GM12878 (cell line): ENCODE measurements around the gene ARFGAP2. TPM values are rescaled to one million over a fixed set of nuclear protein-coding genes. Genes with fewer than 3 reads are reported as not detected.

Experiments
- ATAC-seq: fragments of 200-7000 bp; cut with Tn5 transposase; 3 replicates; pipeline ENCODE4 v1.9.1; 2020; ENCODE audit warnings: mild to moderate bottlenecking, moderate library complexity
- BruUV-seq: library from RNA; stranded (reverse); fragments of 400-500 nt; replicated peaks from 2 replicates; lab custom pipeline; 2021; lab: Mats Ljungman, UMichigan
- CTCF ChIA-PET: fragments of 300-600 bp; sonication (Branson Sonifier 250); formaldehyde crosslinking; extraction: SDS; loops from one replicate; lab custom pipeline; 2021; ENCODE audit warnings: inconsistent platforms; lab: Yijun Ruan, JAX
- POLR2A ChIA-PET: fragments of 350-600 bp; formaldehyde crosslinking; extraction: SDS; loops from one replicate; lab custom pipeline; 2021; ENCODE audit warnings: inconsistent platforms; lab: Charles Lee
- RAD21 ChIA-PET: fragments of 300-600 bp; sonication (Branson Sonifier 250); formaldehyde crosslinking; loops from one replicate; lab custom pipeline; 2023; ENCODE audit warnings: antibody characterized with exemption; ENCODE audit not compliant: unreplicated experiment; lab: Charles Lee
- SMC1A ChIA-PET: fragments of 300-600 bp; sonication (Branson Sonifier 250); formaldehyde crosslinking; loops from one replicate; lab custom pipeline; 2023; ENCODE audit not compliant: unreplicated experiment, uncharacterized antibody; lab: Charles Lee
- DNase-seq: peaks from one replicate; pipeline ENCODE4 v3.0.0-alpha.2; 2011; ENCODE audit warnings: low read depth, low spot score
- FAIRE-seq: peaks from 3 replicates; lab custom pipeline; 2011; peaks lifted over from hg19 to GRCh38; lab: Jason Lieb, UNC
- H2AFZ ChIP-seq: 2 replicates; pipeline ENCODE4 v1.6.0; 2011; ENCODE audit warnings: low read depth, low read length, control low read depth; ENCODE audit not compliant: control insufficient read depth
- H3K27ac ChIP-seq: 2 replicates; pipeline ENCODE4 v1.5.1; 2011; ENCODE audit warnings: control low read depth; ENCODE audit not compliant: control insufficient read depth, insufficient read depth
- H3K27me3 ChIP-seq, 2 experiments: replicated peaks in 1 of 2; 2 replicates each; pipeline versions ENCODE4 v1.6.0 to v1.6.1; 2011; ENCODE audit warnings: low read length in 1 of 2; ENCODE audit not compliant: control insufficient read depth in 2 of 2, insufficient read depth in 2 of 2
- H3K36me3 ChIP-seq, 2 experiments: 2 replicates each; pipeline ENCODE4 v1.5.1; 2011; ENCODE audit warnings: low read length in 1 of 2; ENCODE audit not compliant: control insufficient read depth in 2 of 2, insufficient read depth in 2 of 2
- H3K4me1 ChIP-seq: 2 replicates; pipeline ENCODE4 v1.6.1; 2011; ENCODE audit warnings: mild to moderate bottlenecking, low read length, moderate library complexity, mixed read lengths; ENCODE audit not compliant: control insufficient read depth, insufficient read depth
- H3K4me2 ChIP-seq: 2 replicates; pipeline ENCODE4 v1.6.0; 2011; ENCODE audit warnings: control low read depth; ENCODE audit not compliant: control insufficient read depth, insufficient read depth
- H3K4me3 ChIP-seq: fragments of 200-600 bp; sonication (generic); 2 replicates; pipeline ENCODE4 v1.5.1; 2016
- H3K79me2 ChIP-seq: 2 replicates; pipeline ENCODE4 v1.6.0; 2011; ENCODE audit warnings: low read length; ENCODE audit not compliant: control insufficient read depth, insufficient read depth
- H3K9ac ChIP-seq: 2 replicates; pipeline ENCODE4 v1.8.0; 2011; ENCODE audit warnings: low read length, control low read depth, mixed read lengths; ENCODE audit not compliant: control insufficient read depth, insufficient read depth
- H3K9me3 ChIP-seq: replicated peaks from 3 replicates; pipeline ENCODE4 v1.5.1; 2011; ENCODE audit warnings: mild to moderate bottlenecking, low read length; ENCODE audit not compliant: control insufficient read depth, insufficient read depth
- H4K20me1 ChIP-seq: 2 replicates; pipeline ENCODE4 v1.6.0; 2011; ENCODE audit not compliant: control insufficient read depth, insufficient read depth
- BCL11A ChIP-seq: IDR thresholded peaks from 2 replicates; pipeline ENCODE4 v1.6.1; 2011; ENCODE audit warnings: low read depth, low read length
- EED ChIP-seq: sonication (generic); IDR thresholded peaks from 2 replicates; pipeline ENCODE4 v1.6.1; 2016; ENCODE audit warnings: antibody characterized with exemption, low read depth
- HDAC2 ChIP-seq: fragments of 200-600 bp; sonication (generic); IDR thresholded peaks from 2 replicates; pipeline ENCODE4 v1.6.1; 2017
- KAT2A ChIP-seq: conservative IDR thresholded peaks from 2 replicates; pipeline ENCODE4 v1.6.1; 2011; ENCODE audit warnings: low read depth, low read length; ENCODE audit not compliant: control insufficient read depth
- NFIC ChIP-seq: IDR thresholded peaks from 2 replicates; pipeline ENCODE4 v1.6.1; 2012; ENCODE audit warnings: low read depth, mild to moderate bottlenecking, inconsistent platforms, low read length, moderate library complexity
- RBBP5 ChIP-seq: fragments of 200-600 bp; sonication (generic); conservative IDR thresholded peaks from 2 replicates; pipeline ENCODE4 v1.6.1; 2016
- SIN3A ChIP-seq: IDR thresholded peaks from 2 replicates; pipeline ENCODE4 v1.6.1; 2012; ENCODE audit warnings: low read depth, low read length, improper control_type of control experiment
- YBX1 ChIP-seq: fragments of 450-650 bp; IDR thresholded peaks from 2 replicates; pipeline ENCODE4 v1.6.1; 2016; ENCODE audit warnings: antibody characterized with exemption
- ZNF217 ChIP-seq: fragments of 450-650 bp; IDR thresholded peaks from 2 replicates; pipeline ENCODE4 v1.6.1; 2017; ENCODE audit warnings: antibody characterized with exemption, mild to moderate bottlenecking
- ZNF592 ChIP-seq: fragments of 450-650 bp; IDR thresholded peaks from 2 replicates; pipeline ENCODE4 v1.6.1; 2017; ENCODE audit warnings: mild to moderate bottlenecking, moderate library complexity
- WGBS: methylation state at CpG from one replicate; pipeline ENCODE4 v1.1.6; 2016; ENCODE audit warnings: low lambda C conversion rate; ENCODE audit not compliant: insufficient replicate concordance, insufficient coverage; ENCODE audit errors: missing lambda C conversion rate; 5-methylcytosine and 5-hydroxymethylcytosine counted together
- in situ Hi-C: fragments of 300-500 bp; cut with MboI; formaldehyde crosslinking; loops from 9 replicates; pipeline ENCODE4 v1.14.3; 2018; ENCODE audit warnings: mixed read lengths
- intact Hi-C: fragments of 100-400 bp; cut with micrococcal nuclease; formaldehyde crosslinking; loops from one replicate; pipeline ENCODE4 v1.14.2; 2022; ENCODE audit not compliant: unreplicated experiment
- polyA plus RNA-seq, 11 experiments: library from polyadenylated mRNA; depleted of rRNA in 4 of 11; unstranded in 6 of 11; stranded (reverse) in 5 of 11; fragments of >200 nt; fragmentation: Nextera tagmentation in 4 of 11; fragmentation: Illumina TruSeq in 1 of 11; extraction: Ambion mirVana in 4 of 11; extraction: Trizol in 1 of 11; gene quantifications; 1 replicate in 1 of 11; 2 replicates in 10 of 11; pipeline versions ENCODE4 v1.2.1 to v1.2.3, GENCODE V29; 2011 to 2016; ENCODE audit warnings: inconsistent platforms in 2 of 11, missing spikeins in 2 of 11, low read depth in 1 of 11
- total RNA-seq, 4 experiments: library from RNA; depleted of rRNA in 3 of 4; stranded (reverse); fragments of >200 nt in 3 of 4; fragmentation: Illumina TruSeq in 1 of 4; extraction: Trizol in 1 of 4; gene quantifications; 2 replicates each; pipeline versions ENCODE4 v1.2.1 to v1.2.3, GENCODE V29; 2013 to 2021

The ARFGAP2 gene
- total and polyA plus RNA-seq, 10 of the 15 experiments (the other 5 are each of a cell fraction or from before 2014, with no cell fraction given), result 20.9 to 100 (median 75.5) TPM

- WGBS, result 84% methylated on average over 6 of the region's 6 CpGs
- Histone ChIP-seq H3K36me3 (peaks cover 21 to 23% of the 10 kb centered on the region in 2 experiments; a peak in 3 of 4 replicates), H3K9me3 (no peaks in the 10 kb centered on the region), H3K4me1 (peaks cover 11% of the 10 kb centered on the region), H3K4me3 (no peak overlapping the region), H3K27ac (no peak overlapping the region), H3K4me2 (no peak overlapping the region), H3K9ac (no peak overlapping the region), H2AFZ (no peak overlapping the region), H4K20me1 (peaks cover 4% of the 10 kb centered on the region; the same call in 1 of the 2 replicates)
- no peak for DNase-seq
- no TSS peak for BruUV-seq
- in situ Hi-C loops, result no loop called here
- RAD21 ChIA-PET, result interaction anchor here (0.6 to 1.5 kb wide), 3 partner anchors 76 to 282 kb away, joined by 4 to 5 read pairs (median 4); no protein-coding TSS in a partner anchor
- FAIRE-seq, result no peak
- intact Hi-C loops, result loop anchor here (10.0 kb wide), 1 partner anchor 672 kb away; the partner anchor contains the start of gene NUP160
- CTCF ChIA-PET, result interaction anchor here (0.9 to 2.3 kb wide), 4 partner anchors 10 to 240 kb away, joined by 3 to 9 read pairs (median 8); no protein-coding TSS in a partner anchor
- TF ChIP-seq EED (no peak), SIN3A (no peak), ZNF592 (no peak), HDAC2 (no peak), YBX1 (no peak), RBBP5 (no peak), KAT2A (no peak), ZNF217 (no peak), BCL11A (no peak), NFIC (no peak)
- TF ChIP-seq, all 136 proteins: peak for 0
- SMC1A ChIA-PET, result no interaction called here
- no peak for ATAC-seq
- Histone ChIP-seq H3K79me2 (peaks cover 32% of the 10 kb centered on the region), H3K27me3 (no peaks in the 10 kb centered on the region)
- POLR2A ChIA-PET, result no interaction called here
Measured at GRCh38 chr11:47172740-47173336, 3.8 kb downstream of the ARFGAP2 start.
